GM12864 (cell line): ENCODE measurements around the gene SCLT1.
"Not testable (repeated sequence)": the region's sequence is repeated elsewhere in the genome, so short reads cannot be mapped to it uniquely, and the experiment has no call there.

Source experiments
- DNase-seq: peaks from one replicate; pipeline ENCODE4 v3.0.0-alpha.2; 2011; ENCODE audit warnings: low read depth
- H3K4me3 ChIP-seq: 2 replicates; pipeline ENCODE4 v1.5.1; 2011; ENCODE audit warnings: mild to moderate bottlenecking, low read depth, low read length, control low read depth
- TF ChIP-seq, protein P1 (sequence below): IDR thresholded peaks from 2 replicates; pipeline ENCODE4 v1.5.1; 2011; ENCODE audit warnings: low read depth, mild to moderate bottlenecking, moderate library complexity, low read length, control low read depth, inconsistent platforms; ENCODE audit errors: missing control alignments

SCLT1 gene

DNA sequence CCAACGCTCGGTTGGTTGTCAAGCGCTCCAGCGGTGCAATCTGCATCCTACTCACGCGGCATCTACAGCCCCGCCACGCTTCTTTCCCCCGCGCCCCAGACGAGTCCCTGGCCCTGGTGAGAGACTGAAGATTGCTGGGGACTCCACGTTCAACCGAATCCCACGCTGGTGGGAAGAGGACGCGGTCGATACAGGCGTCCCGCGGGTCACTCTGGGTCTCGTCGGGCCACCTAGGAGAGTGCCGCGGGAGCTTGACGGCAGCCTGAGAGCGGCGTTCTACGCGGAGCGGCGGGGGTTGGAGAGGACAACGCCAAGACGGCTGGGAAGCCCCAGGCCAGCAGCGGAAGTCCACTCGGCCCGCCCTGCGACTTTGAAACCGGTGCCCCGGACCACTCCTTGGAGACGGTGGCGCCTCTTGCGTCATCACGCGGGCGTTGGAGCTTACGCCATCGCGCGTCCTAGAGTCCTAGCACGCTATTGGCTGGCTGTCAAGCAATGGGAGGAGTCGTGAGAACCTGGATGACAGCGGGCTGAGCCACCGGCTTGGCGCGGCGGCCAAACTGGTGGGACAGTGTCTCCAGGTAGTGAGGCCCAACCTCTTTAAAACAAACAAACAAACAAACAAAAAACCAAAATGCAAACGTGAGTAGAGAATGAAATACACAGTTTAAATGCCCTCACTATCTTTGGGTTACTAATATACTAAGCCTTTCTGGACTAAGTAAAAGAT lies at the start of gene SCLT1:
Gene SCLT1 (minus strand): TSS at position 349 of the 730 bp plus-strand sequence. CDS start 436 bp downstream, outside the sequence.
- TF ChIP-seq, protein P1, sequence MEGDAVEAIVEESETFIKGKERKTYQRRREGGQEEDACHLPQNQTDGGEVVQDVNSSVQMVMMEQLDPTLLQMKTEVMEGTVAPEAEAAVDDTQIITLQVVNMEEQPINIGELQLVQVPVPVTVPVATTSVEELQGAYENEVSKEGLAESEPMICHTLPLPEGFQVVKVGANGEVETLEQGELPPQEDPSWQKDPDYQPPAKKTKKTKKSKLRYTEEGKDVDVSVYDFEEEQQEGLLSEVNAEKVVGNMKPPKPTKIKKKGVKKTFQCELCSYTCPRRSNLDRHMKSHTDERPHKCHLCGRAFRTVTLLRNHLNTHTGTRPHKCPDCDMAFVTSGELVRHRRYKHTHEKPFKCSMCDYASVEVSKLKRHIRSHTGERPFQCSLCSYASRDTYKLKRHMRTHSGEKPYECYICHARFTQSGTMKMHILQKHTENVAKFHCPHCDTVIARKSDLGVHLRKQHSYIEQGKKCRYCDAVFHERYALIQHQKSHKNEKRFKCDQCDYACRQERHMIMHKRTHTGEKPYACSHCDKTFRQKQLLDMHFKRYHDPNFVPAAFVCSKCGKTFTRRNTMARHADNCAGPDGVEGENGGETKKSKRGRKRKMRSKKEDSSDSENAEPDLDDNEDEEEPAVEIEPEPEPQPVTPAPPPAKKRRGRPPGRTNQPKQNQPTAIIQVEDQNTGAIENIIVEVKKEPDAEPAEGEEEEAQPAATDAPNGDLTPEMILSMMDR, result no peak
- peak; percentile 95 for DNase-seq
- H3K4me3 ChIP-seq, result peak within 1 kb of the TSS; percentile 91

DNA sequence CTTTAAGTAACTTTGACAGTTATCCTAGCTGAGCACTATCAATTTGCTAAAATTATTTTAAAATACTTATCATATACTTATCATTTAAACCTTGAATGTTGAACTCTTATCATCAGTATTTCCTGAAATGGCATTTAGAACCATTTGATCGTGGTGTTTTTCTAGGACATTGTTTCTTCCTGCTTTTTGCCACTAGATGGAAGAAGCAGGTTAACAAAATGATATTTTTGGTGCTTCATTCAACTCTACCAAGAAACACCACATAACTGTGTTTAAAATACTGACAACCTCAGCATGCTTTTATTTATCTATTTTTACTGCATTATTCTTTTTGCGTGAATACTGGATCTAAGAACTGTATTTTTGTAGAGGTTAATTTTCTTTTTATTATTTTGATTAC lies 47.2 kb upstream of the SCLT1 start:
- no peak for DNase-seq
- no peak overlapping the region for H3K4me3 ChIP-seq
- TF ChIP-seq, protein P1, result no peak

DNA sequence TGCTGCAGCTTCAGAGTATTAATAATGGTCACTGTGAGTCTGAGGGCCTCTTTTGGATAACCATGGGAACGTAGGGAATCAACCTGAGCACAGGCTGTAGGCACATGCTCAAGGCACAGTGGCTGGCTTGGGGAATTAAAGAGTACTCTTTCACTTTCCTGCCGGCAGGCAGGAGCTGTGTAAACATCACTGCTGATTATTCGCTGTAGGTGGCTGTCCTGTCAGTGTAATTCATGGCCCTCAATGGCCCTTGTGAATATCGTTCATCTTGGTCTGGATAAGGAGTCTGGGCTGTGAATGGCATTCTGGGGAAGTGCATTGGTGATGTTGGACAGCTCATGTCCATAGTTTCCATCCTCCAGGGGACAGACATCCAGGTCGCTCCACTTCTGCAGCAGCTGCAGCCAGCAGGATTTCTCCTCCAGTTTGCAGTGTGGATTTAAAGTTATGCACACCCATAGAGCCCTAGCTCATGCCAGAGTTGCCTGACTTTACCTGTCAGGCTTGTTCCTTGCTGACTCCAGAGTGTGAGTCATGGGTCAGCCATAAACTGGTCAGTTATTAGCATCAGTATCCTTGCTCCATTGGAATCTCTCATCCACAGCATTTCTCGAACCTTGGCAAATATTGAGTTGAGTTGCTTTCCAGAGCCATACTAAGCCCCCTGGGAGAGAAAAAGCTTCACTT lies 45.6 kb upstream of the SCLT1 start:
- no peak for DNase-seq
- TF ChIP-seq, protein P1, result no peak
- H3K4me3 ChIP-seq, result no peak overlapping the region

DNA sequence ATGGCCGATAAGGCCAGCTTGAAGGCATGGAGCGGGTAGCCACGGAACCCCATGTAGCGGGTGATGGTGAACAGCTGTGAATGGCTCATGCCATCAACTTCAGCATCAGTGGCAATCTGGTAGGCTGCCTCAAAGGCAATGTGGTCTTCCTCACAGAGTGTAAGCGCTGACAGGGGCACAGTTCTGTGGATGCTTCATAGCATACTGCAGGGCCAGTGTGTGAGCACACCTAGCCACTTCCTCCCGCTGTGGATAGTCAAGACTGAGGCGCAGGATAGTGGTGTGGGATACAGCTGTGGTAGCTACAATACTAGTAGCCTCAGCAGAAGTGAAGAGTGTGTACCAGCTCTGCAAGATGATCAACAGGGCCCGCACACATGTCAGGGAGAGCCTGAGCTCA lies 43.1 kb upstream of the SCLT1 start:
- H3K4me3 ChIP-seq, result no peak overlapping the region
- TF ChIP-seq, protein P1, result no peak
- no peak for DNase-seq

DNA sequence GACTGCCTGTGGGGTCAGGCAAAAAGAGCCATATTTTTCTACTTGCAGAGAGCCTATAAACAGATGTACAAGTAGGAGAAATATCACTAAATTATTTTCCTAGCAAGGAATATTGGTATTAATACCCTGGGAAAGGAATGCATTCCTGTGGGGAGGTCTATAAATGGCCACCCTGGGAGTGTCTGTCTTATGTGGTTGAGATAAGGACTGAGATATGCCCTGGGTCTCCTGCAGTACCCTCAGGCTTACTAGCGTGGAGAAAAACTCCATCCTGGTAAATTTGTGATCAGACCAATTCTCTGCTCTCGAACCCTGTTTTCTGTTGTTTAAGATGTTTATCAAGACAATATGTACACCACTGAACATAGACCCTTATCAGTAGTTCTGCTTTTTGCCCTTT lies 38.0 kb upstream of the SCLT1 start:
- no peak overlapping the region for H3K4me3 ChIP-seq
- TF ChIP-seq, protein P1, result no peak
- DNase-seq, result no peak

DNA sequence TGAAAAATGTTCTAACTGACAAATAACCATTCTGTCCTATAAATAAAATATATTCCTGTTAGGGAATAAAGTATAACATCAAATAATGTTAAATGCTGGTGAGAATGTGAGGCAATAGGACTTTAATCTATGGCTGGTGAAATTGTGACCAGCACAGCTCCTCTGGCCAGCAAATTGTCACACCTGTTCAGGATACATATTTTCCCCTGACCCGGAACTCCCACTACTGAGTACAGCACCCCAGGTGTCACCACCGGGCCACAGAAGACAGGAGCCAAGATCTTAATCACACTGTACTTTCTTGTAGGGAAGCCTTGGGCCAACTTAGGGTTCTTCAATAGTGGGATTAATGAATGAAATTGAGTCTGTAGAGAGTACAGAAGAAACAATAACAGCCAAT lies 35.8 kb upstream of the SCLT1 start:
- DNase-seq, result no peak
- H3K4me3 ChIP-seq, result no peak overlapping the region
- TF ChIP-seq, protein P1, result no peak

DNA sequence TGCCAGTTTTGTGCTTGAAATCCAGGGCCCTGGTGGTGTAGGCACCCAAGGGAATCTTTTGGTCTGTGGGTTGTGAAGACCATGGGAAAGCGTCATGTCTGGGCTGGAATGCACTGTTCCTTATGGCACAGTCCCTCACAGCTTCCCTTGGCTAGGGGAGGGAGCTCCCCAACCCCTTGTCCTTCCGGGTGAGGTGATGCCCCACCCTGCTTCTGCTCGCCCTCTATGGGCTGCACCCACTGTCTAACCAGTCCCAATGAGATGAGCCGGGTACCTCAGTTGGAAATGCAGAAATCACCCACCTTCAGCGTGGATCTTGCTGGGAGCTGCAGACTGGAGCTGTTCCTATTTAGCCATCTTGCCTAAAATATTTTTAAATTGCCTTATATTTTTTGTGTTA lies 33.3 kb upstream of the SCLT1 start:
- H3K4me3 ChIP-seq, DNase-seq: not testable (repeated sequence)
